Stomach (tissue), 9 donors: ENCODE results near the gene MTNR1A. TPM values are rescaled to one million over a fixed set of nuclear protein-coding genes. Genes with fewer than 3 reads are reported as not detected.
"Not testable (repeated sequence)": the region's sequence is repeated elsewhere in the genome, so short reads cannot be mapped to it uniquely, and the experiment has no call there.

ENCODE experiments used
- DNase-seq, 2 donors: peaks; one replicate each; pipeline versions ENCODE4 v3.0.0 to v3.0.0-alpha.2; 2013 to 2019
- H3K27ac ChIP-seq, 5 donors: fragments of 200-600 bp in 4 of 5; sonication (generic) in 4 of 5; one replicate each; pipeline ENCODE4 v1.5.1; 2013 to 2019; ENCODE audit warnings: mild to moderate bottlenecking in 1 of 5, moderate library complexity in 1 of 5
- H3K27me3 ChIP-seq, 3 donors: fragments of 200-600 bp; sonication (generic); one replicate each; pipeline ENCODE4 v1.5.1; 2017 to 2019; ENCODE audit warnings: mixed run types in 1 of 3
- H3K36me3 ChIP-seq, 4 donors: fragments of 200-600 bp; sonication (generic); 1 replicate in 3 of 4; 2 replicates in 1 of 4; pipeline ENCODE4 v1.5.1; 2016 to 2019
- H3K4me1 ChIP-seq, 4 donors: fragments of 200-600 bp; sonication (generic); one replicate each; pipeline ENCODE4 v1.5.1; 2016 to 2019
- H3K4me3 ChIP-seq, 4 donors: fragments of 200-600 bp; sonication (generic) in 3 of 4; one replicate each; pipeline ENCODE4 v1.5.1; 2016 to 2019; ENCODE audit warnings: mild to moderate bottlenecking in 1 of 4
- H3K9me3 ChIP-seq, 4 donors: fragments of 200-600 bp; sonication (generic); one replicate each; pipeline ENCODE4 v1.5.1; 2016 to 2019
- EP300 ChIP-seq: sonication (generic); formaldehyde crosslinking; IDR thresholded peaks from one replicate; pipeline ENCODE4 v1.6.1; 2017; ENCODE audit warnings: antibody characterized with exemption
- POLR2A ChIP-seq, 4 donors: fragments of 450-650 bp; IDR thresholded peaks; one replicate each; pipeline ENCODE4 v1.6.1; 2016; ENCODE audit warnings: antibody characterized with exemption in 4 of 4, control low read depth in 2 of 4, mild to moderate bottlenecking in 1 of 4, moderate library complexity in 1 of 4
- POLR2AphosphoS5 ChIP-seq, 3 donors: sonication (generic); formaldehyde crosslinking; IDR thresholded peaks; one replicate each; pipeline ENCODE4 v1.6.1; 2016; ENCODE audit warnings: antibody characterized with exemption in 3 of 3
- WGBS, 5 donors: extraction: QIAGEN DNeasy Blood & Tissue Kit in 3 of 5; methylation state at CpG; one replicate each; pipeline versions ENCODE4 v1.1.5 to v1.1.7; 2013 to 2018; 5-methylcytosine and 5-hydroxymethylcytosine counted together
- intact Hi-C: fragments of 100-400 bp; cut with DNase I; formaldehyde crosslinking; loops from one replicate; pipeline ENCODE4 v1.15.1; 2023; ENCODE audit warnings: low total_unique reads
- polyA plus RNA-seq, 3 donors: library from polyadenylated mRNA; stranded (reverse); fragments of 200-250 nt; gene quantifications; one replicate each; pipeline ENCODE4 v1.2.3, GENCODE V29; 2013
- total RNA-seq, 5 donors: library from RNA; depleted of rRNA; stranded (reverse); fragments of >200 nt; gene quantifications; one replicate each; pipeline versions ENCODE4 v1.1.0 to v1.2.3, GENCODE V29; 2014 to 2016
- TF ChIP-seq, protein P1 (sequence below), 7 experiments: fragments of 450-650 bp in 4 of 7; fragments of 200-600 bp in 3 of 7; sonication (generic) in 3 of 7; IDR thresholded peaks; one replicate each; pipeline ENCODE4 v1.5.1; 2016 to 2019; ENCODE audit warnings: antibody characterized with exemption in 7 of 7, control low read depth in 2 of 7, mild to moderate bottlenecking in 1 of 7
- donor health status: healthy with polysubstance abuse.
- donor health status: Bipolar disorder and iron deficiency.
- donor health status: healthy.

Gene MTNR1A
- total and polyA plus RNA-seq, 8 donors = 0.55 TPM; not detected in 7

DNA sequence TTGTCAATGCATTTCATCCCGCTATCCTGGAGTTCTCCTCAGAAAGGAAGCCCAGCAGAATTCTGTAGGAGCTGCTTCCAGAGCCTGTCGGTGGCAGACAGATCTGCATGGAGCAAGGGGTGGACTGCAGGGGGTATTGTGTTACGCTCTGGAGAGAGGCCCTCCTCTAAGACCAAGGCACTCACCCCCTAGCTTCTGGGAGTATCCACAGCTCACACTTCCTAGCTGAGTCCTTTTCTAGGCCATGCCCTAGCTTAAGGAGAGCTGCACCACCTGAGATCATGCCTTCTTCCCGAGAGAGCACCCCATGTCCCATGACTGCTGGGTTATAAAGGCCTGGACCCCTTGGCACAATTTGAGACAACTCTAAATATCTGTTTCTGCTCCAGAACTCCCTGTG is 39.1 kb downstream of the MTNR1A start:
- intact Hi-C loops = no loop called here
- no peak overlapping the region for H3K4me3 ChIP-seq
- no peaks in the 10 kb centered on the region for H3K27me3 ChIP-seq
- WGBS, 5 donors = 57 to 78% (median 69%) methylated on average over 4 of the region's 4 CpGs
- H3K36me3 ChIP-seq = no peaks in the 10 kb centered on the region
- no peak overlapping the region for H3K27ac ChIP-seq
- peaks cover 0 to 3% (median 0%) of the 10 kb centered on the region in 4 donors for H3K9me3 ChIP-seq
- H3K4me1 ChIP-seq = no peaks in the 10 kb centered on the region
- DNase-seq = no peak
- TF ChIP-seq POLR2A (IDR thresholded peaks at IDR 0.05) (no peak), POLR2AphosphoS5 (IDR thresholded peaks at IDR 0.05) (no peak), EP300 (no peak)
- TF ChIP-seq, protein P1, sequence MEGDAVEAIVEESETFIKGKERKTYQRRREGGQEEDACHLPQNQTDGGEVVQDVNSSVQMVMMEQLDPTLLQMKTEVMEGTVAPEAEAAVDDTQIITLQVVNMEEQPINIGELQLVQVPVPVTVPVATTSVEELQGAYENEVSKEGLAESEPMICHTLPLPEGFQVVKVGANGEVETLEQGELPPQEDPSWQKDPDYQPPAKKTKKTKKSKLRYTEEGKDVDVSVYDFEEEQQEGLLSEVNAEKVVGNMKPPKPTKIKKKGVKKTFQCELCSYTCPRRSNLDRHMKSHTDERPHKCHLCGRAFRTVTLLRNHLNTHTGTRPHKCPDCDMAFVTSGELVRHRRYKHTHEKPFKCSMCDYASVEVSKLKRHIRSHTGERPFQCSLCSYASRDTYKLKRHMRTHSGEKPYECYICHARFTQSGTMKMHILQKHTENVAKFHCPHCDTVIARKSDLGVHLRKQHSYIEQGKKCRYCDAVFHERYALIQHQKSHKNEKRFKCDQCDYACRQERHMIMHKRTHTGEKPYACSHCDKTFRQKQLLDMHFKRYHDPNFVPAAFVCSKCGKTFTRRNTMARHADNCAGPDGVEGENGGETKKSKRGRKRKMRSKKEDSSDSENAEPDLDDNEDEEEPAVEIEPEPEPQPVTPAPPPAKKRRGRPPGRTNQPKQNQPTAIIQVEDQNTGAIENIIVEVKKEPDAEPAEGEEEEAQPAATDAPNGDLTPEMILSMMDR (IDR thresholded peaks at IDR 0.05) = no peak

- 74 to 85% (median 83%) methylated on average over 8 of the region's 8 CpGs for WGBS, 5 donors
- Histone ChIP-seq H3K4me3 (no peak overlapping the region), H3K9me3 (peaks cover 0 to 16% (median 13%) of the 10 kb centered on the region in 4 donors), H3K27ac (no peak overlapping the region), H3K36me3 (no peaks in the 10 kb centered on the region), H3K27me3 (no peaks in the 10 kb centered on the region), H3K4me1 (no peaks in the 10 kb centered on the region)
- no peak for DNase-seq
- intact Hi-C loops = no loop called here
- TF ChIP-seq POLR2AphosphoS5 (IDR thresholded peaks at IDR 0.05) = no peak
- TF ChIP-seq EP300 = no peak
- TF ChIP-seq, protein P1 (IDR thresholded peaks at IDR 0.05) = no peak
- TF ChIP-seq POLR2A (IDR thresholded peaks at IDR 0.05) = no peak
Observed at GRCh38 chr4:186514271-186514950, 41.0 kb downstream of the MTNR1A start.

DNA sequence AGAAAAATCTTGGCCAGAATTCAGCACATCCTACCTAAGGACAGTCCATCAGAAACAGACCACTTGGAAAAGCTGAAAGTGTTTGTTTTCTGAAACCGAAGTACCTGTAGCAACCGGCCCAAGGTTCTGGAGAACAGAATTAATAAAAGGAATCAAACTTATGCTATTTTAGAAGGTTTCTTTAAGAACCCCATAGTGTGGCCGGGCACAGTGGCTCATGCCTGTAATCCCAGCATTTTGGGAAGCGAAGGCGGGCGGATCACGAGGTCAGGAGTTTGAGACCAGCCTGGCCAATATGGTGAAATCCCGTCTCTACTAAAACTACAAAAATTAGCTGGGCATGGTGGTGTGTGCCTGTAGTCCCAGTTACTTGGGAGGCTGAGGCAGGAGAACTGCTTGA is 50.6 kb downstream of the MTNR1A start:
- H3K4me3 ChIP-seq, H3K36me3 ChIP-seq, H3K27me3 ChIP-seq, intact Hi-C loops, H3K9me3 ChIP-seq, H3K4me1 ChIP-seq, DNase-seq, H3K27ac ChIP-seq: not testable (repeated sequence)
- 90 to 94% (median 91%) methylated on average over 8 of the region's 8 CpGs for WGBS, 5 donors

GRCh38 chr4:186502231-186502630 is 53.1 kb downstream of the MTNR1A start:
- Histone ChIP-seq H3K27ac (no peak overlapping the region), H3K27me3 (no peaks in the 10 kb centered on the region), H3K4me1 (no peaks in the 10 kb centered on the region), H3K9me3 (peaks cover 0 to 5% (median 0%) of the 10 kb centered on the region in 4 donors), H3K36me3 (no peaks in the 10 kb centered on the region), H3K4me3 (no peak overlapping the region)
- intact Hi-C loops = no loop called here
- TF ChIP-seq EP300 = no peak
- TF ChIP-seq, protein P1 (IDR thresholded peaks at IDR 0.05) = no peak
- no peak for TF ChIP-seq POLR2A (IDR thresholded peaks at IDR 0.05)
- no peak for TF ChIP-seq POLR2AphosphoS5 (IDR thresholded peaks at IDR 0.05)
- no peak for DNase-seq
- WGBS, 5 donors = 64 to 76% (median 75%) methylated on average over 2 of the region's 2 CpGs

DNA sequence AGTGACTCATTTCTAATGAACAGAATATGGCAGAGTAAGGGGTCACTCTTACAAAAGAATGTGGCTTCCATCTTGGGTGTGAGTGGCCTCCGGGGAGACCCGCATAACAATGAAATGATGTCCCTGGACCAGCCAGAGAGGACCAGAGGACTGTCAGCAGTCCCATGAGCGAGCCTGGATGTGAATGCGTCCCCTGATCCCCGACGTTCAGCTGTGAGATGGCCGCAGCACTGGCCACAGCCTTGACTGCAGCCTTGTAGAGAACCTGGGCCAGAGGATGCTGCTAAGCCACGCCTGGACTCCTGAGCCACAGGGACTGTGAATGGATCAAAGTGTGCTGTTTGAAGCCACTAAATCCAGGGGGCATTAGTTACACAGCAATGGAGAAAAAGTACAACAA is 53.8 kb downstream of the MTNR1A start:
- no peak for TF ChIP-seq POLR2A (IDR thresholded peaks at IDR 0.05)
- TF ChIP-seq, protein P1 (IDR thresholded peaks at IDR 0.05) = no peak
- TF ChIP-seq EP300 = no peak
- TF ChIP-seq POLR2AphosphoS5 (IDR thresholded peaks at IDR 0.05) = no peak
- Histone ChIP-seq H3K4me3 (no peak overlapping the region), H3K27ac (no peak overlapping the region), H3K4me1 (no peaks in the 10 kb centered on the region), H3K36me3 (no peaks in the 10 kb centered on the region), H3K27me3 (no peaks in the 10 kb centered on the region), H3K9me3 (peaks cover 0 to 5% (median 0%) of the 10 kb centered on the region in 4 donors)
- 79 to 85% (median 83%) methylated on average over 8 of the region's 8 CpGs for WGBS, 5 donors
- intact Hi-C loops = no loop called here
- DNase-seq = no peak
